PC-3 (cell line): Measurements from ENCODE around the gene TCAF1. TPM values are rescaled to one million over a fixed set of nuclear protein-coding genes. Genes with fewer than 3 reads are reported as not detected.
A peak's percentile ranks its signal among the peaks of the same experiment; 100 is the strongest.

ENCODE experiments used
- ATAC-seq: fragments of 200-7000 bp; cut with Tn5 transposase; 2 replicates; pipeline ENCODE4 v1.9.1; 2020; ENCODE audit warnings: mild to moderate bottlenecking, moderate library complexity
- BruUV-seq: library from RNA; stranded (reverse); fragments of 400-500 nt; replicated peaks from 2 replicates; lab custom pipeline; 2021; lab: Mats Ljungman, UMichigan
- CTCF ChIA-PET: fragments of 300-600 bp; sonication (Branson Sonifier 250); formaldehyde crosslinking; loops from one replicate; lab custom pipeline; 2022; ENCODE audit warnings: antibody characterized with exemption; lab: Charles Lee
- POLR2A ChIA-PET: fragments of 300-600 bp; sonication (Branson Sonifier 250); formaldehyde crosslinking; loops from one replicate; lab custom pipeline; 2022; ENCODE audit warnings: antibody characterized with exemption; ENCODE audit not compliant: unreplicated experiment; lab: Charles Lee
- DNase-seq: peaks from one replicate; pipeline ENCODE4 v3.0.0-alpha.2; 2015
- H2AFZ ChIP-seq: fragments of 300-600 bp; sonication (generic); 2 replicates; pipeline ENCODE4 v1.6.0; 2016; ENCODE audit warnings: antibody characterized with exemption, low read length
- H3F3A ChIP-seq: fragments of 300-600 bp; sonication (generic); one replicate; pipeline ENCODE4 v1.6.0; 2017; ENCODE audit warnings: antibody characterized with exemption, low read length, control low read depth, mild to moderate bottlenecking; ENCODE audit not compliant: unreplicated experiment
- H3K27ac ChIP-seq: fragments of 300-600 bp; sonication (generic); 2 replicates; pipeline ENCODE4 v1.5.1; 2016; ENCODE audit warnings: mild to moderate bottlenecking, low read length
- H3K27me3 ChIP-seq: fragments of 300-600 bp; sonication (generic); 2 replicates; pipeline ENCODE4 v1.6.1; 2016; ENCODE audit warnings: low read length, mixed read lengths
- H3K36me3 ChIP-seq: fragments of 300-600 bp; sonication (generic); 2 replicates; pipeline ENCODE4 v1.6.1; 2016; ENCODE audit warnings: low read depth, mixed run types, low read length, mixed read lengths
- H3K4me1 ChIP-seq: fragments of 300-600 bp; sonication (generic); 2 replicates; pipeline ENCODE4 v1.5.1; 2016; ENCODE audit warnings: low read length; ENCODE audit not compliant: insufficient read depth
- H3K4me2 ChIP-seq: fragments of 300-600 bp; sonication (generic); 2 replicates; pipeline ENCODE4 v1.6.0; 2016; ENCODE audit warnings: low read length
- H3K4me3 ChIP-seq: fragments of 300-600 bp; sonication (generic); 2 replicates; pipeline ENCODE4 v1.5.1; 2016; ENCODE audit warnings: mild to moderate bottlenecking, low read length, mixed read lengths
- H3K79me2 ChIP-seq: fragments of 300-600 bp; sonication (generic); 2 replicates; pipeline ENCODE4 v1.6.1; 2017; ENCODE audit warnings: low read length, mixed read lengths
- H3K9ac ChIP-seq: fragments of 300-600 bp; sonication (generic); 2 replicates; pipeline ENCODE4 v1.6.0; 2016; ENCODE audit warnings: mild to moderate bottlenecking, low read length
- H3K9me2 ChIP-seq: fragments of 300-600 bp; sonication (generic); replicated peaks from 2 replicates; pipeline ENCODE4 v1.6.1; 2016; ENCODE audit warnings: mixed run types, low read length, mixed read lengths
- H3K9me3 ChIP-seq: fragments of 300-600 bp; sonication (generic); 2 replicates; pipeline ENCODE4 v1.6.1; 2016; ENCODE audit warnings: low read length, mixed read lengths
- H4K20me1 ChIP-seq: fragments of 300-600 bp; sonication (generic); 2 replicates; pipeline ENCODE4 v1.6.1; 2016; ENCODE audit warnings: low read length, mixed read lengths
- EZH2 ChIP-seq: fragments of 300-600 bp; sonication (generic); IDR thresholded peaks from one replicate; pipeline ENCODE4 v1.6.1; 2017; ENCODE audit warnings: antibody characterized with exemption, mild to moderate bottlenecking, low read length; ENCODE audit not compliant: unreplicated experiment
- EZH2phosphoT487 ChIP-seq: fragments of 300-600 bp; sonication (generic); IDR thresholded peaks from 2 replicates; pipeline ENCODE4 v1.6.1; 2018; ENCODE audit warnings: mild to moderate bottlenecking, antibody characterized with exemption, low read length, borderline replicate concordance
- intact Hi-C: fragments of 100-400 bp; cut with micrococcal nuclease; formaldehyde crosslinking; loops from 2 replicates; pipeline ENCODE4 v1.9.0; 2023
- total RNA-seq: library from RNA; depleted of rRNA; stranded (reverse); fragments of >200 nt; gene quantifications from 2 replicates; pipeline ENCODE4 v1.2.3, GENCODE V29; 2014
- TF ChIP-seq, protein P1 (sequence below): fragments of 300-600 bp; sonication (generic); conservative IDR thresholded peaks from 2 replicates; pipeline ENCODE4 v1.5.1; 2017; ENCODE audit warnings: antibody characterized with exemption, low read depth, mild to moderate bottlenecking, low read length

The TCAF1 gene
- total RNA-seq, 1 experiment from 2014 or later: 12.4 TPM

DNA sequence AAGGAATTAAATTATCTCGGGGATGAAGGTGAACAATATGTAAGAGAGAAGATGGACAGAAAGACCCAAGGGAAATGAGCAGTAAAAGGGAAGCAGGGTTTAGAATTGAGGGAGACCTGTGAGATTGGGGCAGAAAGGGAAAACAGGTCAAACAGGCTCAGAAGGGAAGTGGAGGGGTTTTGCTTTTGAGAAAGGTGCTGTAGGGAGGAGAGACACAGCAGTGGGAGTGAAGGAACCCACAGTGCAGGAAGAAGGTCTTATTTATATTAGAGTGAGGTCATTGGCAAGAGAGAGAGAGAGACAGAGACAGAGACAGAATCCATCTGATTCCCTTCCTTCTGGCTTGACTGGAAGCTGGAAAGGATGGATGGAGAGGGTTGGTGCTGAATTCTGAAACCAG lies 3.5 kb upstream of the TCAF1 start:
- Histone ChIP-seq H4K20me1 (no peaks in the 10 kb centered on the region), H3F3A (no peaks in the 10 kb centered on the region), H3K9me2 (no peaks in the 10 kb centered on the region), H3K27ac (no peak overlapping the region), H3K27me3 (no peaks in the 10 kb centered on the region), H2AFZ (no peak overlapping the region), H3K4me1 (peaks cover 6% of the 10 kb centered on the region), H3K4me3 (no peak overlapping the region), H3K9me3 (no peaks in the 10 kb centered on the region), H3K36me3 (no peaks in the 10 kb centered on the region), H3K4me2 (no peak overlapping the region), H3K9ac (no peak overlapping the region), H3K79me2 (peaks cover 7% of the 10 kb centered on the region)
- no peak for ATAC-seq
- TF ChIP-seq, protein P1, sequence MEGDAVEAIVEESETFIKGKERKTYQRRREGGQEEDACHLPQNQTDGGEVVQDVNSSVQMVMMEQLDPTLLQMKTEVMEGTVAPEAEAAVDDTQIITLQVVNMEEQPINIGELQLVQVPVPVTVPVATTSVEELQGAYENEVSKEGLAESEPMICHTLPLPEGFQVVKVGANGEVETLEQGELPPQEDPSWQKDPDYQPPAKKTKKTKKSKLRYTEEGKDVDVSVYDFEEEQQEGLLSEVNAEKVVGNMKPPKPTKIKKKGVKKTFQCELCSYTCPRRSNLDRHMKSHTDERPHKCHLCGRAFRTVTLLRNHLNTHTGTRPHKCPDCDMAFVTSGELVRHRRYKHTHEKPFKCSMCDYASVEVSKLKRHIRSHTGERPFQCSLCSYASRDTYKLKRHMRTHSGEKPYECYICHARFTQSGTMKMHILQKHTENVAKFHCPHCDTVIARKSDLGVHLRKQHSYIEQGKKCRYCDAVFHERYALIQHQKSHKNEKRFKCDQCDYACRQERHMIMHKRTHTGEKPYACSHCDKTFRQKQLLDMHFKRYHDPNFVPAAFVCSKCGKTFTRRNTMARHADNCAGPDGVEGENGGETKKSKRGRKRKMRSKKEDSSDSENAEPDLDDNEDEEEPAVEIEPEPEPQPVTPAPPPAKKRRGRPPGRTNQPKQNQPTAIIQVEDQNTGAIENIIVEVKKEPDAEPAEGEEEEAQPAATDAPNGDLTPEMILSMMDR: no peak
- TF ChIP-seq EZH2phosphoT487: no peak
- TF ChIP-seq EZH2: no peak
- BruUV-seq: no TSS peak
- intact Hi-C loops: no loop called here
- ChIA-PET CTCF (interaction anchor here (0.6 kb wide), 1 partner anchor 290 kb away, joined by 3 read pairs; no protein-coding TSS in a partner anchor), POLR2A (no interaction called here)
- peak; percentile 18 for DNase-seq

DNA sequence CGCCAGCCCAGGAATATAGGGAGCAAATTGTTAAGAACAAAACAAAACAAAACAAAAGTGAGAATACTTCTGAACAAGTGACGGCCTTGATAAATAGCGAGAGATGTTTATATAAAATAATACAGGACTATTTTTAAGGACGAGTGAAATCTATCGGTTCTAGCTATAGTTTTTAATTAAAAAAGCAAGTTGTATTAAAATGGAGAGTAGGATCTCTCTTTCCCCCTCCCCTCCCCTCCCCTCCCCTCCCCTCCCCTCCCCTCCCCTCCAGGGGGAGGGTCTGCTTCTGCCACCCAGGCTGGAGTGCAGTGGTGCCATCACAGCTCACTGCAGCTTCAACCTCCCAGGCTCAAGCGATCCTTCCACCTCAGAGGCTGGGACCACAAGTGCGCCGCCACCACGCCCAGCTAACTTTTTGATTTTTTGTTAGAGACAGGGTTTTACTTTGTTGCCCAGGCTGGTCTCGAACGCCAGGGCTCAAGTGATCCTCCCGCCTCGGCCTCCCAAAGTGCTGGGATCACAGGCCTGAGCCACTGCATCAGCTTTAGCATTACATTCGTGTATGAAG lies 440 bp upstream of the TCAF1 start:
- DNase-seq (no peak), ATAC-seq (no peak)
- TF ChIP-seq EZH2 (no peak), EZH2phosphoT487 (no peak)
- TF ChIP-seq, protein P1: no peak
- H3K4me2 ChIP-seq: peak overlapping the region; percentile 50; the same call in 1 of the 2 replicates
- no peak overlapping the region; the same call in 1 of the 2 replicates for H3K27ac ChIP-seq
- CTCF ChIA-PET: interaction anchor here (1.5 to 2.1 kb wide), 4 partner anchors 10 to 225 kb away, joined by 6 to 47 read pairs (median 28); no protein-coding TSS in a partner anchor
- H3K36me3 ChIP-seq: no peaks in the 10 kb centered on the region
- H3K9ac ChIP-seq: peak overlapping the region; percentile 90
- H3F3A ChIP-seq: no peaks in the 10 kb centered on the region
- intact Hi-C loops: no loop called here
- POLR2A ChIA-PET: interaction anchor here (0.5 to 1.1 kb wide), 2 partner anchors 9 to 72 kb away, joined by 3 read pairs; no protein-coding TSS in a partner anchor
- H4K20me1 ChIP-seq: no peaks in the 10 kb centered on the region
- peak overlapping the region; percentile 89; the same call in 1 of the 2 replicates for H3K4me3 ChIP-seq
- no peaks in the 10 kb centered on the region for H3K9me2 ChIP-seq
- H3K9me3 ChIP-seq: no peaks in the 10 kb centered on the region
- no TSS peak for BruUV-seq
- H3K4me1 ChIP-seq: peaks cover 24% of the 10 kb centered on the region
- peak overlapping the region; percentile 96 for H2AFZ ChIP-seq
- H3K79me2 ChIP-seq: peaks cover 38% of the 10 kb centered on the region
- no peaks in the 10 kb centered on the region for H3K27me3 ChIP-seq

DNA sequence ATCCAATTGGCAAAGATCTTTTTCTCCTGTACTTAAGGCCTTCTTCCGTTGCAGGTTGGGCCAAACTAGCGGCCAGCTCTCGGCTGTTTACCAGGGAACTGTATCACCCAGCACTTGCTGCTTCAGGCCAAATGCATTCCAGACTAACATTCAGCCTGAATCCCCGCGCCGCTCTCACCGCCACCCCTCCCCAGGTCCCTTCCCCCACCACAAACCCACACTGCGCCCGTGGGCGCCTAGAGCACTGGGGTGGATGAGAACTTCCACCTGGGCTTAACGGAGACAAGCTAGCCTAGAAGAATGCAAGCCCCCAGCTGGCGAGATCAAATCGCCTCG lies 676 bp downstream of the TCAF1 start:
- BruUV-seq: no TSS peak
- Histone ChIP-seq H3K27ac (peak overlapping the region; percentile 84), H2AFZ (peak overlapping the region; percentile 96), H4K20me1 (no peaks in the 10 kb centered on the region), H3K9ac (peak overlapping the region; percentile 90), H3K4me1 (peaks cover 24% of the 10 kb centered on the region), H3K79me2 (peaks cover 46% of the 10 kb centered on the region), H3K9me3 (no peaks in the 10 kb centered on the region), H3F3A (no peaks in the 10 kb centered on the region), H3K4me3 (peak overlapping the region; percentile 89), H3K9me2 (no peaks in the 10 kb centered on the region), H3K27me3 (no peaks in the 10 kb centered on the region), H3K36me3 (no peaks in the 10 kb centered on the region), H3K4me2 (peak overlapping the region; percentile 90)
- peak; percentile 35 for ATAC-seq
- ChIA-PET POLR2A (interaction anchor here (0.6 to 1.1 kb wide), 2 partner anchors 227 to 414 kb away, joined by 3 to 4 read pairs; no protein-coding TSS in a partner anchor), CTCF (interaction anchor here (0.6 to 2.1 kb wide), 6 partner anchors 9 to 233 kb away, joined by 3 to 47 read pairs (median 14); no protein-coding TSS in a partner anchor)
- intact Hi-C loops: loop anchor here (1.0 kb wide), 3 partner anchors 111 to 226 kb away; no protein-coding TSS in a partner anchor
- DNase-seq: no peak
- TF ChIP-seq, protein P1: no peak
- TF ChIP-seq EZH2phosphoT487: no peak
